ENCODE measurements around the gene NTM. TPM values are rescaled to one million over a fixed set of nuclear protein-coding genes. Genes with fewer than 3 reads are reported as not detected.

The NTM gene
- total RNA-seq, 1 donor from 2014 or later: 2.9 TPM

DNA sequence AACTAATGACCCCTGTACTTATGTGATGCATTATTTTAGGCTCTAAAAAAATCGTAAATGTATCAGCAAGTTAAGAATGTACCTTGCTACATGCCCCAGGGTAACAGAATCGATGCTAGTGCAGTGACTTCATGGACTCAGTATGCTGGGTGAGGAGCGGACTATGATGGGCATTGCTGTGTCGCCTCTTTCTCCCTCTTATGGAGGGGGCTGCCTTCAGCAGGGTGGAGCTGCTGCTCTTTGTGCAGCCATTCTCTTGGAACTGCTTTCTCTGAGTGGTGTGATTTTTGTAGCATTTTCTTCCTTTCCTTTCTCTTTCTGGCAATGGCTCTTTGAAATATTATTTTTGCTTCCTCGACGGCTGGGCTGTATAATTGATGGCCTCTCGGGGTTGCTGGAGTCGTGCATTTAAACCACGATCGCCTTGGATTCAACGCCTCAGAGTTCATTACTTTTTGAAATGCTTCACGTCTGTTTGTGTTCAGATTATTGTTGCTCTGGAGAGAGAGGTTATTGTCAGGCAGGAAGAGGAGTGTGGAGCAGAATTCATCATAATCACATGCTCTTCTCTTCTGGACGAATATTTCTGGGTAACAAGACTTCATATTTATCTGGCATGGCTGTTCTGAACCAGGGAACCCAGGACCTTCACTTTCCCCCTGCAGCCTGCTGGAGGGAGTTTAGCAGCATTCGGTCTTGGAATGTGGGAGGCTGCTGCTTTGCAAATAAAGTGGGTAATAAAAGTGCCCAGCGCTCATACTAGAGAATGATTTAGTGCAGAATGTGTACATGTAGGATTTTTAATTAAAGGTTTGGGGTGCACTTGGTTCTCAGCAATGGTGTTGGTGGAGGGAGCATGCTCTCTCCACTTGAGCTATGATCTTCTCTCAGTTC, 804.2 kb downstream of the NTM start:
- DNase-seq (ENCODE audit: low spot score): no peak

GRCh38 chr11:132177106-132177505, 806.7 kb downstream of the NTM start:
- DNase-seq (ENCODE audit: low spot score): no peak

GRCh38 chr11:132184079-132184478, 813.7 kb downstream of the NTM start:
- DNase-seq (ENCODE audit: low spot score): no peak

GRCh38 chr11:132185726-132186592, 815.5 kb downstream of the NTM start:
- DNase-seq (ENCODE audit: low spot score): no peak

DNA sequence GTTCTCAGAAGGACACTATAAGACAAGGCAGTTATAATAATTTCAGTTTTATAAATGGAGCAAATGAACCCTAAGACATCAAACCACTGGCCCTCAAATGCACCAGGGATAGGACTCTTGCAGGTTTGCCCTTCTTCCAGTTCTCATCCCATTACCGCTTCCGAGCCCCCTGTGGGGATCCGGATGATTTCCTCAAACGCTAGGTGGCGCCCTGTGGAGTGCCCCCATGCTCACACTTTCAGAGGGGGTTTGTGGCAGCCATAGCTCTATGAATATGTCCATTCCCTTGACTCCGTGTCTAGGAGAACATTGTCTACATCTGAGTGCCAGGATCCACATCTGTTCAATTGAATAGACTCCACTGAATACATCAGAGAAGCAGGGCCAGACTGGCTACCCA, 816.3 kb downstream of the NTM start:
- DNase-seq (ENCODE audit: low spot score): no peak

GRCh38 chr11:132187386-132187785, 817.0 kb downstream of the NTM start:
- no peak for DNase-seq (ENCODE audit: low spot score)

DNA sequence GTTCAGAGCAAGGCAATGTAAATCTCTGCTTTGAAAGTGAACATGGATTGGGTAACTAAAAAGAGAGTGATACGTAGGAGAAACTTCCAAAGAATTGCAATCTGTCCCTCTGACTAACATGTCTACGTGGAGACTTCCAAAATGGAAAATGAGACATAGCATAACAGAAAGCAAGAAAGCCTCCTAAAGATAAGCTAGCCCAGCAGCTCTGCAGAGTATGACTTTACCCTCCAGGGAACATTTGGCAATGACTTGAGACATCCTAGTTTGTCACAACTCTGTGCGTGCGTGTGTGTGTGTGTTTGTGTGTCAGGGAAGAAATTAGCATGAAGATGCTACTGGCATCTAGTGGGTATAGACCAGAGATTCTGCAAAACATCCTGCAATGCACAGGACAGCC, 817.4 kb downstream of the NTM start:
- no peak for DNase-seq (ENCODE audit: low spot score)

DNA sequence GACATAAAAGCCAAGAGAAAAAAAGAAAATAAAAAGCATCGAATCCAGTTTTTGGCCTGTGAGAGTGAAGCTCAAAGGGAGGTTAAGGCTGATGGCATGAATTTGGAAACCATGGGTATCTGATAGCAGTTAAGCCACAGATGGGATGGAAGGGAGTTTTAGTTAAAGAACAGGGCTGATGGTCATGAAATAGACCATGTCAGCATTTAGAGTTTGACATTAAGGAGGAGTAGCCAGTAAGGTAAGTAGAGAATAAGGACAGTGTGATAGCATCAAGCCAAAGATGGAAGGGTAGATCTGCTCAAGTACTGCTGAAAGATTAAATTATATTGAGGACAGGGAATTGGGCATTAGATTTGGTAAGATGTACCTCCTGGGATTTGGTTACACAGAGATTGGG, 826.5 kb downstream of the NTM start:
- no peak for DNase-seq (ENCODE audit: low spot score)

DNA sequence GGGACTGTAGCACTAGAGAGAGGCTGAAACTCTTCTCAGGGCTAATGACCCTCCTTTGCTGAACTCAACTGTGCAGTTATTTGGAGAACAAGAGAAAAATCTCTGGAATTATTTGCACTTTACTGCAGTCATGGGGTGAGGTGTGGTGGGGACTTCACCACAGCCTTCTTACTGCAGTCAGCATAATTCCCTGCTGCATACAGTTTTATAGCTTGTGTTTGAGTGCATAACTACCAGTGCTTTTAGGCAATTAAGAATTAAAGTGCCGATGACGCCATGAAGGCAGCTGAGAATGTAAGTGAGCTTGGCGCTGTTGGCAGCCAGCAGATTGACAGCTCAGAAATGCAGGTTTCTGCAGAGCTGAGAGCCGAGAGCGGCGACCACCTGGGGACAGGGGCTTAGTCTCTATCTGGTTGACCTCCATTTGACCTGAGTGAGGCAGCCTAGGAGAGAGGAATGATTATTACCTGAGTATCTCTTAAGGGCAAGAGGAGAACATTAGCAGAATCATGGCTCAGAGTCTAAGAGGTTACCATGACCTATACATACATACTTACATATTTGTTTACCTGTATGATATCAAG, 830.0 kb downstream of the NTM start:
- no peak for DNase-seq (ENCODE audit: low spot score)

GRCh38 chr11:132202621-132203020, 832.2 kb downstream of the NTM start:
- DNase-seq (ENCODE audit: low spot score): no peak

GRCh38 chr11:132205006-132205405, 834.6 kb downstream of the NTM start:
- DNase-seq (ENCODE audit: low spot score): no peak

- DNase-seq (ENCODE audit: low spot score): no peak
These were observed 835.1 kb downstream of the NTM start for GRCh38 chr11:132205496-132205895.

DNA sequence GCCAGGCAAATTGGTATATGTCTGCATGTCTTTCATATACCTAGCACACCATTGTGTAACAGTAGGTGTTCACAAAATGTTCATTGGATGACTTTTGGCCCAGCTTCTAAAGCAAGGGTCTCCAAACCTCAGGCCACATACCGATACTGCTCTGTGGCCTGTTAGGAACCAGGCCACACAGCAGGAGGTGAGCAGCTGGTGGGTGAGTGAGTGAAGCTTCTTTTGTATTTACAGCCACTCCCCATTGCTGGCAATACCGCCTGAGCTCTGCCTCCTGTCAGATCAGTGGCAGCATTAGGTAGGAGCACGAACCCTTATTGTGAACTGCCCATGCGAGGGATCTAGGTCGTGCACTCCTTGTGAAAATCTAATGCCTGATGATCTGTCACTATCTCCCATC, 836.6 kb downstream of the NTM start:
- no peak for DNase-seq (ENCODE audit: low spot score)

DNA sequence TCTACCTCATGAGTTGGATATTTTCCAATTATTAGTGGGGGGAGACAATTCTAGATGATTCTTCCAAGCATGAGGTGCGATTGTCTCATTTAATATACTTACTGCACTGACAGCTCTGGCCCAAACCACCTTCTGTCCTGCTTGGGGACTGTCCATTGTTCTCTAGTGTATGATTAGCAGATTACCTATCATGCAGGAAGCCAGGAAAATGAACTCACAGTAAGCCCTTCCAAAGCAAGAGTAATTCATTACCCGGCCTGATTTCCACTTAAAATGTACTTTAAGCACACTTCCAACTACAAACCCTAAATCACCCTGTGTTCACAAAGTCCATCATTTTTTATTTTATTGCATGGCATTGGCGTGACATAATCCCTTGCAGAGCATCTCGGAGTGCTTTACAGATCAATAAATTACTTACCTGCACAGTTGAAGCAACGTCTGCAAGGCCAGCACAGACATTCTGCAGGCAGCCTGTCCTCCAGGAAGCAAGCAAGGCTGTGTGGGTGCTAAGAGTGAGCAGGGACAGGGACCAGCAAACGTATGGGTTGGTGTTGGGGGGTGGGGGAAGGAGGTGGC, 838.2 kb downstream of the NTM start:
- DNase-seq (ENCODE audit: low spot score): no peak

DNA sequence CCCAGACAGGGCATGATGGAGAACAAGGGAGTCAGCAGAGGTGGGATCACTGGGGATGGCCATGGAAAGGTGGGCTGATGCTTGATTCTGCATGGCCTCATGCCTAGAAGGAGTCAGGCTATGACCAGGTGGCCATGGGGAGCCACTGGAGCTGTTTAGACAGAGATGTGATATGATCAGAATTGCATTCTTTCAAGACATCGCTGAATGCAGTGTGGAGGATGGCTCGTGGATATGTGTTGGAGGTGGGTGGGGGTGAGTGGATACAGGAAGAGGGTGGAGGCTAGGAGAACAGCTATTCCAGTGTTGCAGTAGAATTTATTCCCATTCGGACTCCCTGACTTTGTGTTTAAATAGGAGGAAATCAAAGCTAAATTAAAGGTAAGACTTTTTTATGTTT, 841.1 kb downstream of the NTM start:
- no peak for DNase-seq (ENCODE audit: low spot score)

- no peak for DNase-seq (ENCODE audit: low spot score)
These were observed 847.4 kb downstream of the NTM start for GRCh38 chr11:132217856-132218255.

DNA sequence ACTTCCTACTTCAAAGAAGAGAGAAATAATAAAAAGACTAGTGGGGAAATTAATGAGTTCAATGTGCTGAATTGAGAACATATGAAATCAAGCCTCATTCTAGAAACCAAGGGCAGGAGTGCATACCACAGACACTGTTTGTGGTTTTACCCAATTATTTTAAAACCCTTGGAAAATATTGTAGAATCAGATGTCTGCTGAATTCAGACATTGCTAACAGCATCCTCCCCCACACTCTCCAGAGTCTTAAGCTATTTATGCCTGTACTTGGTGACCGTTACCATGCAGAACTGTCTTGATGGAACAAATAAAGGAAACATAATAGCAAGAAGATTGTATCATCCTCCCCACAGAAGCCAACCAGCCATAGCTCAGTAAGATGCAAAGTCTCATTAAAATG, 850.1 kb downstream of the NTM start:
- DNase-seq (ENCODE audit: low spot score): no peak

GRCh38 chr11:132222345-132222744, 851.9 kb downstream of the NTM start:
- no peak for DNase-seq (ENCODE audit: low spot score)

GRCh38 chr11:132226522-132226921, 856.1 kb downstream of the NTM start:
- DNase-seq (ENCODE audit: low spot score): no peak

DNA sequence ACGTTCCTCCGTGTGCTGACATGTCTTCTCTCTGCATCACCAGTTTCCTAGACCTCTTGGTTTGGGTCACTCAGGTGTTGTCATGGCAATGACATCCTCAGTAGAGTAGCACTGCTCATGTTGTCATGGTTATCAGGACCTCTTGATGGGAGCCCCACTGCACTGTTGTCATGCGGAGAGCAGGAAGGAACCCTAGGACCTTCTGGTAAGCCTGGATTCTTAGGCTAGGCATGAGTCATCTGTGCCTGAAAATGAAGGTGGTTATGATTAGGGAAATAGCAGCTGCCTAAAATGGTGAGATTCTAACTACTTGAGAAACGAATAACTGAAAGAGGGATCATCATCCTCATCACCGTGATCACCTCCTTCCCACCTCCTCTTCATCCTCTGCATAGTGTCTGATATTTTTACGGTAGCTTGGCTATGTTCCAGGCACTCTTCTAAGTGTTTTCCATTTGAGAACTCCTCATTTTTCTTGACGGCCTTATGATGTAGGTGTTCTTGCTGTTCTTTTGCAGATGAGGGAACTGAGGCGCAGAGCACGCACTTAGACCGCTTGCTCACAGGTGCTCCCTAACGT, 858.4 kb downstream of the NTM start:
- DNase-seq (ENCODE audit: low spot score): no peak

- no peak for DNase-seq (ENCODE audit: low spot score)
These were observed 861.4 kb downstream of the NTM start for GRCh38 chr11:132231656-132232347.

Data from mesenteric fat pad (tissue), 1 donor.